ENCODE measurements around the gene CEP128.

The CEP128 gene

DNA sequence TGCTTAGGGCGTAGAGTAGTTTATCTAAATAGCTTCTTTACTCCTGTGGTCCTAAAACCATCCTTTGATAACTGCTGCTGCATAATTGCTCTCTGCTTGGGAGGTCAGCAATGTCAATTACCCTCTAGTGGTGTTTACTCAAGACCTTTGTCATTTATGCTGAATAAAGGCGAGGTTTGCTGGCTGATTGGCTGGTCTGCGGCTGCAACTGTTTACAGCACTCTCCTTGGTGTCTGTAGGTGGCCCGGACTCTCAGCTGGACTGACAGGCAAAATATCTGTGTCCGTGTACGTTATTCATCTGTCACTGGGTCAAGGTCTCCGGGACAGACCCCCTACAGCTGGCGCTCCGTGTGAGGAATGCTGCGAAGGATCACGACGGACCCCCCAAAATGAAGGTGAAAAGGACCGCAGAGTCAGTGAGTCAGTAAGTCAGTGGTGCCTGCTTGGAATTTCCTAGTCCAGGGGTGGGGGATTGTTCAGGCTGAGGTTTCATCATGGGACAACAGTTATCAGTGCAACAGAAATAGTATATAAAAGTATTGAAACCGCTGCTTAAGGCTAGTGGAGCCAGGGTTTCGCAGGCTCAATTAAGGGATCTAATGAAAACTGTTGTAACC lies 476.9 kb downstream of the CEP128 start:
- DNase-seq: no peak

- no peak for DNase-seq
Observed at GRCh38 chr14:80456209-80456608, 485.3 kb downstream of the CEP128 start.

- DNase-seq: no peak
Observed at GRCh38 chr14:80455031-80455430, 486.5 kb downstream of the CEP128 start.

DNA sequence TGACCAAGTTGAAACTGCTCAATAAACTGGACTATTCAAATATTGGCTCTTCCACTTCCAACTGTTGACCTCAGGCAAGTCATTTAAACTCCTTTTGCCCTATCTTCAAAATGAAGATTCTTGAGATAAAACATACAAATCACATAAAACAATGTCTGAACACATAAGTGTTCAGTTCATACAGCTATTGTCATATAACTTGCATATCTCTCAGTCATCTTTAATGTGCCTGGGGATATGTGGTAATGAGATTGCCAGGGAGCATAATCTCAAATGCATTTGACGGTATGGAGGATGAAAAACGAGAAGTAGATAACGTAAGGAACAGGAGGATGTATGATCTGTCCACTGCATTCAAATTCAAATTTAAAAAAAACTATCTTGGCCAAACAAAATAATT lies 493.3 kb downstream of the CEP128 start:
- DNase-seq: no peak

DNA sequence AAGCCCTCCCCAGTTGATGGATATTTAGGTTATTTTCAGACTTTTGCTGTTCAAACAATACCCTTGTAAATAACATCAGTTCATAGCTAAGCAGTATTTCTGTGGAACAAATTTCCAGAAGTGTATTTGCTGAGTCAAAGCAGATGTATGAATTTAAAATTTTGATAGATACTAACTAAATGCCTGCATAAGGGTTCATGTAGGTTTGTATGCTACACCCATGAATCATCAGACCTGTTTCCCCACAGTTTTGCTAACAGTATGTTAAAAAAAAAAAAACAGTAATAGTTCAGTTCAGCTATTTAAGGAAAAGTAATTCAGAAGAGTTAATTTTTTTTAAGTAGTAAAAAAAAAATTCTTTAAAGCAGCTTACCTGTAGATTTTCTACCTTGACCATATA lies 494.1 kb downstream of the CEP128 start:
- no peak for DNase-seq

Data from activated CD4-positive, CD25-positive, alpha-beta regulatory T cell (primary cell).